Measurements from ENCODE around the gene GLP1R.

GLP1R gene

GRCh38 chr6:39137245-39137644, 88.7 kb downstream of the GLP1R start:
- peak; percentile 53 for DNase-seq

All from femur (tissue), 1 donor.